Measurements from ENCODE around the gene SLC22A7.

- TF ChIP-seq YY1 (IDR thresholded peaks at IDR 0.05; ENCODE audit: insufficient read depth, insufficient read length) (no peak), SUZ12 (IDR thresholded peaks at IDR 0.05; ENCODE audit: extremely low read depth, insufficient read depth, insufficient read length) (no peak), ZNF274 (IDR thresholded peaks at IDR 0.05; ENCODE audit: low read depth, low read length) (no peak)
These were observed at the start of gene SLC22A7 for GRCh38 chr6:43297644-43298564.
